PC-3 (cell line): ENCODE results near the gene IDE. TPM values are rescaled to one million over a fixed set of nuclear protein-coding genes. Genes with fewer than 3 reads are reported as not detected.

Source experiments
- ATAC-seq: fragments of 200-7000 bp; cut with Tn5 transposase; 2 replicates; pipeline ENCODE4 v1.9.1; 2020; ENCODE audit warnings: mild to moderate bottlenecking, moderate library complexity
- BruUV-seq: library from RNA; stranded (reverse); fragments of 400-500 nt; replicated peaks from 2 replicates; lab custom pipeline; 2021; lab: Mats Ljungman, UMichigan
- CTCF ChIA-PET: fragments of 300-600 bp; sonication (Branson Sonifier 250); formaldehyde crosslinking; loops from one replicate; lab custom pipeline; 2022; ENCODE audit warnings: antibody characterized with exemption; lab: Charles Lee
- POLR2A ChIA-PET: fragments of 300-600 bp; sonication (Branson Sonifier 250); formaldehyde crosslinking; loops from one replicate; lab custom pipeline; 2022; ENCODE audit warnings: antibody characterized with exemption; ENCODE audit not compliant: unreplicated experiment; lab: Charles Lee
- DNase-seq: peaks from one replicate; pipeline ENCODE4 v3.0.0-alpha.2; 2015
- H2AFZ ChIP-seq: fragments of 300-600 bp; sonication (generic); 2 replicates; pipeline ENCODE4 v1.6.0; 2016; ENCODE audit warnings: antibody characterized with exemption, low read length
- H3F3A ChIP-seq: fragments of 300-600 bp; sonication (generic); one replicate; pipeline ENCODE4 v1.6.0; 2017; ENCODE audit warnings: antibody characterized with exemption, low read length, control low read depth, mild to moderate bottlenecking; ENCODE audit not compliant: unreplicated experiment
- H3K27ac ChIP-seq: fragments of 300-600 bp; sonication (generic); 2 replicates; pipeline ENCODE4 v1.5.1; 2016; ENCODE audit warnings: mild to moderate bottlenecking, low read length
- H3K27me3 ChIP-seq: fragments of 300-600 bp; sonication (generic); 2 replicates; pipeline ENCODE4 v1.6.1; 2016; ENCODE audit warnings: low read length, mixed read lengths
- H3K36me3 ChIP-seq: fragments of 300-600 bp; sonication (generic); 2 replicates; pipeline ENCODE4 v1.6.1; 2016; ENCODE audit warnings: low read depth, mixed run types, low read length, mixed read lengths
- H3K4me1 ChIP-seq: fragments of 300-600 bp; sonication (generic); 2 replicates; pipeline ENCODE4 v1.5.1; 2016; ENCODE audit warnings: low read length; ENCODE audit not compliant: insufficient read depth
- H3K4me2 ChIP-seq: fragments of 300-600 bp; sonication (generic); 2 replicates; pipeline ENCODE4 v1.6.0; 2016; ENCODE audit warnings: low read length
- H3K4me3 ChIP-seq: fragments of 300-600 bp; sonication (generic); 2 replicates; pipeline ENCODE4 v1.5.1; 2016; ENCODE audit warnings: mild to moderate bottlenecking, low read length, mixed read lengths
- H3K79me2 ChIP-seq: fragments of 300-600 bp; sonication (generic); 2 replicates; pipeline ENCODE4 v1.6.1; 2017; ENCODE audit warnings: low read length, mixed read lengths
- H3K9ac ChIP-seq: fragments of 300-600 bp; sonication (generic); 2 replicates; pipeline ENCODE4 v1.6.0; 2016; ENCODE audit warnings: mild to moderate bottlenecking, low read length
- H3K9me2 ChIP-seq: fragments of 300-600 bp; sonication (generic); replicated peaks from 2 replicates; pipeline ENCODE4 v1.6.1; 2016; ENCODE audit warnings: mixed run types, low read length, mixed read lengths
- H3K9me3 ChIP-seq: fragments of 300-600 bp; sonication (generic); 2 replicates; pipeline ENCODE4 v1.6.1; 2016; ENCODE audit warnings: low read length, mixed read lengths
- H4K20me1 ChIP-seq: fragments of 300-600 bp; sonication (generic); 2 replicates; pipeline ENCODE4 v1.6.1; 2016; ENCODE audit warnings: low read length, mixed read lengths
- CTCF ChIP-seq: fragments of 300-600 bp; sonication (generic); conservative IDR thresholded peaks from 2 replicates; pipeline ENCODE4 v1.5.1; 2017; ENCODE audit warnings: antibody characterized with exemption, low read depth, mild to moderate bottlenecking, low read length
- EZH2 ChIP-seq: fragments of 300-600 bp; sonication (generic); IDR thresholded peaks from one replicate; pipeline ENCODE4 v1.6.1; 2017; ENCODE audit warnings: antibody characterized with exemption, mild to moderate bottlenecking, low read length; ENCODE audit not compliant: unreplicated experiment
- EZH2phosphoT487 ChIP-seq: fragments of 300-600 bp; sonication (generic); IDR thresholded peaks from 2 replicates; pipeline ENCODE4 v1.6.1; 2018; ENCODE audit warnings: mild to moderate bottlenecking, antibody characterized with exemption, low read length, borderline replicate concordance
- intact Hi-C: fragments of 100-400 bp; cut with micrococcal nuclease; formaldehyde crosslinking; loops from 2 replicates; pipeline ENCODE4 v1.9.0; 2023
- total RNA-seq: library from RNA; depleted of rRNA; stranded (reverse); fragments of >200 nt; gene quantifications from 2 replicates; pipeline ENCODE4 v1.2.3, GENCODE V29; 2014

The IDE gene
- total RNA-seq, 1 experiment from 2014 or later = 28.7 TPM

- Histone ChIP-seq H3K9me2 (no peaks in the 10 kb centered on the region), H3K27ac (no peak overlapping the region), H2AFZ (no peak overlapping the region), H3K9ac (no peak overlapping the region), H3K9me3 (no peaks in the 10 kb centered on the region), H3K4me1 (peaks cover 3% of the 10 kb centered on the region; the same call in 1 of the 2 replicates), H3K79me2 (no peaks in the 10 kb centered on the region), H3K4me3 (no peak overlapping the region), H4K20me1 (no peaks in the 10 kb centered on the region), H3K4me2 (no peak overlapping the region), H3K27me3 (no peaks in the 10 kb centered on the region), H3F3A (no peaks in the 10 kb centered on the region), H3K36me3 (no peaks in the 10 kb centered on the region)
- ATAC-seq (no peak), DNase-seq (no peak)
- CTCF ChIA-PET = no interaction called here
- POLR2A ChIA-PET = interaction anchor here (0.6 kb wide), 1 partner anchor 284 kb away, joined by 5 read pairs; no protein-coding TSS in a partner anchor
- no TSS peak for BruUV-seq
- TF ChIP-seq EZH2phosphoT487 (no peak), CTCF (no peak), EZH2 (no peak)
- intact Hi-C loops = no loop called here
These were observed 160.4 kb downstream of the IDE start for GRCh38 chr10:92413519-92413918.

- no TSS peak for BruUV-seq
- intact Hi-C loops = no loop called here
These were observed 160.9 kb downstream of the IDE start for GRCh38 chr10:92413011-92413410.

More at GRCh38 chr10:92413011-92413410, 160.9 kb downstream of the IDE start:
- Histone ChIP-seq H3K27me3 (no peaks in the 10 kb centered on the region), H3F3A (no peaks in the 10 kb centered on the region), H3K9me2 (no peaks in the 10 kb centered on the region), H3K9ac (no peak overlapping the region), H4K20me1 (no peaks in the 10 kb centered on the region), H3K36me3 (no peaks in the 10 kb centered on the region), H3K4me3 (no peak overlapping the region), H2AFZ (no peak overlapping the region), H3K27ac (no peak overlapping the region), H3K9me3 (no peaks in the 10 kb centered on the region), H3K4me2 (no peak overlapping the region), H3K79me2 (no peaks in the 10 kb centered on the region), H3K4me1 (peaks cover 8% of the 10 kb centered on the region)
- TF ChIP-seq EZH2 = no peak
- TF ChIP-seq EZH2phosphoT487 = no peak
- TF ChIP-seq CTCF = no peak
- POLR2A ChIA-PET = no interaction called here
- CTCF ChIA-PET = no interaction called here
- DNase-seq (no peak), ATAC-seq (no peak)
